SH-SY5Y (cell line): ENCODE data around the gene PTPRJ.

Source experiments
- GATA2 ChIP-seq: IDR thresholded peaks from 2 replicates; pipeline ENCODE4 v1.6.1; 2011; ENCODE audit warnings: mild to moderate bottlenecking, low read depth, low read length
- GATA3 ChIP-seq: IDR thresholded peaks from 2 replicates; pipeline ENCODE4 v1.6.1; 2011; ENCODE audit warnings: low read depth, mild to moderate bottlenecking, low read length, moderate library complexity

GRCh38 chr11:48085688-48086087 is 105.3 kb downstream of the PTPRJ start:
- no peak for TF ChIP-seq GATA2
- TF ChIP-seq GATA3, result no peak
